ENCODE data around the gene SPEG.

GRCh38 chr2:219482674-219483405, 48.2 kb downstream of the SPEG start:
- TF ChIP-seq POLR2A (IDR thresholded peaks at IDR 0.05) (no peak), CTCF (IDR thresholded peaks at IDR 0.05) (no peak)

Measured in body of pancreas (tissue), 4 donors.